Measurements from ENCODE around the gene KSR1.
A peak's percentile ranks its signal among the peaks of the same experiment; 100 is the strongest.

DNA sequence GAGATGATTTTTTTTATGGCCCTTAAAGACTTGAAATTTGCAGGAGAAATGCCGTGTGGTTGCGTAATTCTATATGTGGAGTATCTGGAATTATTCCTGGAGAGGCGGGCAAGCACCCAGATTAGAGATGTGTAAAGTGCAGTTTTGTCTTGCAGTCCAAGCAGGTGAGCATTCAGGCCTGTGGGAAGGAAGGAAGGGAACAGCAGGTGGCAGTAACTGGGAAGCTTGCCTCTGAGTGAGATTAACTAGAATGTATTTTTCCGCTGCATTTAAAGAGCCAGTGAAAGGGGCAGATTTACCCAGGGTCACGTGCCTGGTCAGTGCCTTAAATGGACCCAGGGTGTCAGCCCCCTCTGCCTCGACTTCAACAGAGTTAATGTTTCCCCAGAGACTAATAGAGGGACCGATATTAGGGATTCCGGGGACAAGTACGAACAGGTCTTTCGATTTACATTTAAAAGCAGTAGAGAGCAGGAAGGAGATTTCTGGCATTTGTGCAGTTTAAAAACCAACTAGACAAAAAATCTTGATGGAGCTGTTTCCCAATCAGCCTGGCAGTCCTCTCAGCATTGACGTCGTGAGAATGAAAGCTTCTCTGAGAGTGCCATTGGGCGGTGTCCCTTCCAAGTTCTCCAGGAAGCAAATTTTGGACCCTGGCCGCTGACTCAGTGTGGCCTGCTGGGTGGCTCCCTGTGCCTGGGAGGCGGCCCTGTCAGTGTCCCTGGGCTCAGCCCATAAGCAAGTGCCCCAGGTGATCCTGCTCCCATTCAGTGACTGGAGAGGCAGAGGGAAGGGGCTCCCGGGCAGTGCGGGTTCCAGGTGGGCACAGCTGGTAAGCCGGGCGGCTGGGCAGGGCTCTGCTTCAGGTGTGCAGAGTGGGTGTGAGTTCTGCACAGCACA, 38.2 kb downstream of the KSR1 start:
- TF ChIP-seq, protein P1, sequence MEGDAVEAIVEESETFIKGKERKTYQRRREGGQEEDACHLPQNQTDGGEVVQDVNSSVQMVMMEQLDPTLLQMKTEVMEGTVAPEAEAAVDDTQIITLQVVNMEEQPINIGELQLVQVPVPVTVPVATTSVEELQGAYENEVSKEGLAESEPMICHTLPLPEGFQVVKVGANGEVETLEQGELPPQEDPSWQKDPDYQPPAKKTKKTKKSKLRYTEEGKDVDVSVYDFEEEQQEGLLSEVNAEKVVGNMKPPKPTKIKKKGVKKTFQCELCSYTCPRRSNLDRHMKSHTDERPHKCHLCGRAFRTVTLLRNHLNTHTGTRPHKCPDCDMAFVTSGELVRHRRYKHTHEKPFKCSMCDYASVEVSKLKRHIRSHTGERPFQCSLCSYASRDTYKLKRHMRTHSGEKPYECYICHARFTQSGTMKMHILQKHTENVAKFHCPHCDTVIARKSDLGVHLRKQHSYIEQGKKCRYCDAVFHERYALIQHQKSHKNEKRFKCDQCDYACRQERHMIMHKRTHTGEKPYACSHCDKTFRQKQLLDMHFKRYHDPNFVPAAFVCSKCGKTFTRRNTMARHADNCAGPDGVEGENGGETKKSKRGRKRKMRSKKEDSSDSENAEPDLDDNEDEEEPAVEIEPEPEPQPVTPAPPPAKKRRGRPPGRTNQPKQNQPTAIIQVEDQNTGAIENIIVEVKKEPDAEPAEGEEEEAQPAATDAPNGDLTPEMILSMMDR (IDR thresholded peaks at IDR 0.05) = peak; percentile 51 to 62 (median 58)
- TF ChIP-seq POLR2A (IDR thresholded peaks at IDR 0.05) = peak; percentile 74
